Erythroblast (primary cell): Measurements from ENCODE around the gene MAGI1.
"Not testable (repeated sequence)": the region's sequence is repeated elsewhere in the genome, so short reads cannot be mapped to it uniquely, and the experiment has no call there.

Source experiments
- DNase-seq, 2 experiments: peaks; one replicate each; lab custom pipeline; 2025; lab: John Stamatoyannopoulos, UW
- GATA1 ChIP-seq: IDR thresholded peaks from 2 replicates; pipeline ENCODE4 v1.6.1; 2011; ENCODE audit warnings: low read depth, mild to moderate bottlenecking, control low read depth, low read length, moderate library complexity
- POLR2A ChIP-seq: IDR thresholded peaks from 2 replicates; pipeline ENCODE4 v1.6.1; 2011; ENCODE audit warnings: mild to moderate bottlenecking, low read length

The MAGI1 gene

DNA sequence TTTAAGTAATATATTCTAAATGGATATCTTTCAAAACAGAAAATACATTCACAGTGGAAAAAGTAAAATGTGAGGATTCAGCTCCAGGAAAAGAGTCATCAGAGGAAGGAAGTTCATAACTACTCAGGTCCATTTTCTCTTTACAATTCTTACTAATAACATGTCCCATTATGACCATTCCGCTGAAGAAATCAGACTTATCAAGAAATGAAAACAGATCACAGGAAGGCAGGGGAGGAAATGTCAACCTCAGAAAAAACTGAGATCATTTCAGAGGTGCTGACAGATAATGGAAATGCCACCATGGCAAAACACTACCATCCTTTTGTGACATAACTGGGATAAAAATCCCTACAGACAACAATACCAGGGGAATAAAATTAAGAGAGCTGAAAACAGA lies 139.5 kb downstream of the MAGI1 start:
- no peak for DNase-seq
- no peak for TF ChIP-seq GATA1
- no peak for TF ChIP-seq POLR2A

GRCh38 chr3:65897766-65898165 lies 141.0 kb downstream of the MAGI1 start:
- DNase-seq = no peak
- TF ChIP-seq POLR2A = no peak
- no peak for TF ChIP-seq GATA1

GRCh38 chr3:65896321-65896720 lies 142.4 kb downstream of the MAGI1 start:
- TF ChIP-seq GATA1 = no peak
- no peak for TF ChIP-seq POLR2A
- no peak for DNase-seq

- DNase-seq = no peak
- TF ChIP-seq POLR2A (no peak), GATA1 (no peak)
These were observed 143.9 kb downstream of the MAGI1 start for GRCh38 chr3:65894679-65895453.

DNA sequence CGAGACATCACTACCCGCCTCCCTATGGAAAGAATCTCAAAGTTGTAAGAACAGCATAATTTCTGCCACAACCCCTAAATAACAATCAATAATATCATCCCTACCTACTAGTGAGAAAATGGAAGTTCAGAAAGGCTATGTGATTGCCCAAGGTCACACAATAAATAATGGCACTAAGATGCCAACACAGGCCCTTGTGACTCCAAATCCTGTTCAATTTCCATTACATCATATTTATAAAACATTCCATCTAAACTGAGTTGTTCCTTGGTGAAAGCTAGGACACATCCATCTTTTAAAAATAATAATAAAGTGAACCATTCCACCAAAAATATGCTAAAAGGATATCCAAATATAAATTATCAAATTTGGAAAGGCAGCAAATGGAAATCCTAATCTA lies 144.6 kb downstream of the MAGI1 start:
- TF ChIP-seq POLR2A = no peak
- no peak for TF ChIP-seq GATA1
- DNase-seq = no peak

GRCh38 chr3:65893631-65894030 lies 145.1 kb downstream of the MAGI1 start:
- no peak for TF ChIP-seq GATA1
- no peak for TF ChIP-seq POLR2A
- DNase-seq = no peak

DNA sequence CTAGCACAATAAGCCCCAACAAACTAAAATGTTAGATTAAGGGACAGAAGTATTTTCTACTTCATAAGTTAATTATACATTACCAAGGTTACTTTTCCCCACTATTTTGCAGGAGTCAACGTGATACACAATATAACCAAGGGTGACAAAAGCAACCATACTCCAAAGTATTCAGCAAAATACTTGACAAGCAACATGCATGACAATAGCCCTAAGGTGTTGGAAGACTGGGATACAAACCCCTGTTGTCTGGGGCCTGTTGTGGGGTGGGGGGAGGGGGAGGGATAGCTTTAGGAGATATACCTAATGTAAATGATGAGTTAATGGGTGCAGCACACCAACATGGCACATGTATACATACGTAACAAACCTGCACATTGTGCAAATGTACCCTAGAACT lies 147.2 kb downstream of the MAGI1 start:
- DNase-seq = not testable (repeated sequence)

GRCh38 chr3:65890328-65890727 lies 148.4 kb downstream of the MAGI1 start:
- no peak for DNase-seq
- TF ChIP-seq GATA1 (no peak), POLR2A (no peak)

- TF ChIP-seq POLR2A (no peak), GATA1 (no peak)
These were observed 149.0 kb downstream of the MAGI1 start for GRCh38 chr3:65889707-65890099.

DNA sequence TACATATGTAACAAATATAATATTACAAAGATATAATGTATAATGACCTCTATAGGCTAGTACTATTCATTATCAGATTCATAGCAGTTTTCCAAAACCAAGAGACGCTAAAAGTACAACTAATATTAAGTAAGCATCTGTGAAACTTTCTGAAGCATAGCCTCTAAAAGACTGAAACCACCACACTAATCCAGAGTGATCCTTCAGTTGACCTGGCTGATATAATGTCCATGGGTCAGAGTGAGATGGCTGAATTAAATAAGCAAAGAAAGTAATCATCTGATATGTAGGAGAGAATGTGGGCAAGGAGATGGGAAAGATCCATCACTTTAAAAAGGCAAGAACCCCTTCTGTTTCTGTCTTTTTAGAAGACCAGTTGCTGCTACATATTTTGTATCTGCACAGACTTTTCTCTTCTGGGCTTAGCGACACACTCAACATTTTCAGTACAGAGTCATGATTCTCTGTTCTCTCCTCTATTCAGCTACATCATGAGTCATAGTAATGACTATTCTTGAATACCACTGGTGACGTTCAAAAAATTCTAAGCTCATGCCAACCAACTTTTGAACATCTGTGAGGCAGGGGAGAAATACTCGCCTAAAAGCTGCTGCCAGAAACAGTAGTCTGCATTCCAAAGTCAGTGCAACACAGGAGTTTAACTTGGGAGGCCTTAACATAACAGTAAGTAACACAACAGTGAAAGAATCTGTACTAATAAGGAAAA lies 149.6 kb downstream of the MAGI1 start:
- TF ChIP-seq GATA1 (no peak), POLR2A (no peak)
- DNase-seq = no peak

More at GRCh38 chr3:65889707-65890099, 149.0 kb downstream of the MAGI1 start:
- no peak for DNase-seq

DNA sequence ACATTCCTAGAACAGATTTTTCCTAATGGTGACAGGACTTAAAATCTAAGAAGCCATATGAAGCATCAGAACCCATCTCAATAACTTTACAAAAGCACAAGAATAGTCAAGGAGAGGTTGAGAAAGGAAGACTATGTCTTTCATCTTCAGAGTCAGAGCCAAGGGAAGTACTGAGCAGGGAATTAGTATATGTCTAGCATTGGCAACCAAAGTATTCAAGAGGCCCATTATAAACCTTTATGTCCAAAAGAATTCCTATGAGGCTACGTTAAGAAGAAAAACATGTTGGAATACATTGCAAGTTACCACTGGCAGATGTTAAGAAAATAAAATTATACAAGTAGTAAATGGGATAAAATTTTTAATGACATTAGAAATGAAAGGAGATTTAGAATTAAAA lies 150.5 kb downstream of the MAGI1 start:
- TF ChIP-seq POLR2A (no peak), GATA1 (no peak)
- DNase-seq = no peak

DNA sequence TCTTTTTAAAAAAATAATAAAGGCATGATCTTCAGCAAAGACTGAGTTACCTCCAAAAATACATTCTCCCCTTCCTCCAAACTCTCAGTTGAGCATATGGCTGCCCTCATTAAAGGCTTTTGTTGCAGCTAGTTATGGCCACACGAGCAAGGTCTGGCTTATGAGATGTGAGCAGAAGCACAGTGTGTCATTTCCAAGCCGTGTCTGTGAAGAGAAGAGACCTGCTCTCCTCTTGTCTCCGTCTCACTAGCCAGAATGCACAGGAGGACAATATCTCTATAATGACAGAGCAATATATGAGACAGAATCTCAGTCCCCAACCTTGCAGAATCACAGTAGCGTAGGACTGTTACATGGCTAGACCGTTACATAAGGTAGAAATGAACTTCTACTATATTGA lies 152.3 kb downstream of the MAGI1 start:
- no peak for TF ChIP-seq POLR2A
- TF ChIP-seq GATA1 = no peak
- DNase-seq = no peak

DNA sequence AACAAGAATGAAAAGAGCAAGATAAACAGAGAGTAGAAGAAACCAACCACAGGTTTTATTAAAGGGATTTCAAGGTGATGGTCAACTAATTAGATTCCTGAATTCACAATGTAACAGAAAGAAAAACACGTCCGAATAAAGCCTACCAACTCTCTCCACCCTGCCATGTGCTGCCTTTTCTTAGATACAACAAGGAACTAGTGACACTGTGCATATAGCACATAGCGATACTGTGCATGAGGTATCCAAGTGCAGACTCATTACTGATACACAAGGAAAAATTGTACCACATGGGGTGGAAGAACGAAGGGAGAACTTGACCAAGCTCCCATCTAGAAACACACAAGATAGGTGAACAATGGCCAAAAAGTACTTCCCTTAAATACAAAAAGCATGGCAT lies 154.6 kb downstream of the MAGI1 start:
- TF ChIP-seq POLR2A = no peak
- no peak for TF ChIP-seq GATA1

GRCh38 chr3:65883613-65884012 lies 155.1 kb downstream of the MAGI1 start:
- TF ChIP-seq GATA1 (no peak), POLR2A (no peak)
- DNase-seq = no peak

More for the DNA sequence above, 154.6 kb downstream of the MAGI1 start:
- no peak for DNase-seq
